ENCODE measurements around the gene ZBTB43. TPM values are rescaled to one million over a fixed set of nuclear protein-coding genes. Genes with fewer than 3 reads are reported as not detected.

The ZBTB43 gene
- total and polyA plus RNA-seq, 2 experiments from 2014 or later: 9.7 to 11.8 TPM

DNA sequence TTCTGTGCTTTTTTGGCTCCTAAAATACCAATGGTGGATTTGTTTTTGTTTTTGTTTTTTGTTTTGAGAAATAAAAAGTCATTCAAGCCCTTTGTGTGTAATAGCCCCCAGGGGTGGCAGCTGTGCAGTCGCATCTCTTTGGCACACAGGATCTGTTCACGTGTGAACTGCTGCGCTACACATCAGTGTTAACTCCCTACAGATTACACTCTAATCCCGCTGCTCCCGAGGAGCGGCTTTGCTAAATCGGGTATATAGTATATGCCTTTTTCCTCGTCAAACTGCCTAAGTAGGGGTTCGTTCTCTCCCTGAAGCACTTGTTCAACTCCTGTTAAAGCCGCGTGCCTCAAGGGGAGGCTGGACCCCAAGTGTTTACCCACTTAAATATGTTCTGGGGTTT, 77.9 kb downstream of the ZBTB43 start:
- Mint-ChIP-seq H3K36me3 (ENCODE audit: low read depth) (peaks cover 26% of the 10 kb centered on the region), H3K4me1 (peaks cover 24% of the 10 kb centered on the region), H3K9me3 (no peaks in the 10 kb centered on the region), H3K4me3 (no peak overlapping the region), H3K27me3 (ENCODE audit: insufficient read depth, low read depth, poor library complexity) (peaks cover 5% of the 10 kb centered on the region), H3K27ac (no peak overlapping the region)
- Histone ChIP-seq H3F3A (replicated peaks; ENCODE audit: low read depth) (no peaks in the 10 kb centered on the region; the same call in 1 of the 2 replicates), H3K27me3 (ENCODE audit: insufficient read depth) (no peaks in the 10 kb centered on the region), H3K27ac (ENCODE audit: low read depth) (peak overlapping the region; percentile 52; the same call in 1 of the 2 replicates), H3K4me3 (no peak overlapping the region), H4K20me1 (replicated peaks; ENCODE audit: insufficient read depth) (peaks cover 19% of the 10 kb centered on the region), H3K9me2 (ENCODE audit: insufficient read depth) (no peaks in the 10 kb centered on the region), H3K4me2 (no peak overlapping the region), H3K79me2 (replicated peaks; ENCODE audit: insufficient read depth) (peaks cover 32% of the 10 kb centered on the region), H3K4me1 (ENCODE audit: insufficient read depth) (peaks cover 11% of the 10 kb centered on the region; the same call in 1 of the 2 replicates), H3K36me3 (ENCODE audit: insufficient read depth) (no peaks in the 10 kb centered on the region), H2AFZ (no peak overlapping the region)
- ATAC-seq: no peak
- TF ChIP-seq EZH2phosphoT487 (IDR thresholded peaks at IDR 0.05; ENCODE audit: unreplicated experiment) (no peak), ZNF331 (CRISPR knock-in tag; IDR thresholded peaks at IDR 0.05; ENCODE audit: low read depth) (no peak), POLR2AphosphoS5 (IDR thresholded peaks at IDR 0.05; ENCODE audit: low read depth) (no peak), JUNB (IDR thresholded peaks at IDR 0.05; ENCODE audit: unreplicated experiment) (no peak), CREB1 (CRISPR knock-in tag; IDR thresholded peaks at IDR 0.05; ENCODE audit: low read depth) (no peak), NANOG (IDR thresholded peaks at IDR 0.05; ENCODE audit: borderline replicate concordance) (no peak), STAT1 (IDR thresholded peaks at IDR 0.05; ENCODE audit: unreplicated experiment) (no peak), EZH2 (IDR thresholded peaks at IDR 0.05; ENCODE audit: low read depth, unreplicated experiment) (no peak), ZNF114 (CRISPR knock-in tag; IDR thresholded peaks at IDR 0.05) (no peak), REST (IDR thresholded peaks at IDR 0.05; ENCODE audit: unreplicated experiment) (no peak)
- TF ChIP-seq, protein P1, sequence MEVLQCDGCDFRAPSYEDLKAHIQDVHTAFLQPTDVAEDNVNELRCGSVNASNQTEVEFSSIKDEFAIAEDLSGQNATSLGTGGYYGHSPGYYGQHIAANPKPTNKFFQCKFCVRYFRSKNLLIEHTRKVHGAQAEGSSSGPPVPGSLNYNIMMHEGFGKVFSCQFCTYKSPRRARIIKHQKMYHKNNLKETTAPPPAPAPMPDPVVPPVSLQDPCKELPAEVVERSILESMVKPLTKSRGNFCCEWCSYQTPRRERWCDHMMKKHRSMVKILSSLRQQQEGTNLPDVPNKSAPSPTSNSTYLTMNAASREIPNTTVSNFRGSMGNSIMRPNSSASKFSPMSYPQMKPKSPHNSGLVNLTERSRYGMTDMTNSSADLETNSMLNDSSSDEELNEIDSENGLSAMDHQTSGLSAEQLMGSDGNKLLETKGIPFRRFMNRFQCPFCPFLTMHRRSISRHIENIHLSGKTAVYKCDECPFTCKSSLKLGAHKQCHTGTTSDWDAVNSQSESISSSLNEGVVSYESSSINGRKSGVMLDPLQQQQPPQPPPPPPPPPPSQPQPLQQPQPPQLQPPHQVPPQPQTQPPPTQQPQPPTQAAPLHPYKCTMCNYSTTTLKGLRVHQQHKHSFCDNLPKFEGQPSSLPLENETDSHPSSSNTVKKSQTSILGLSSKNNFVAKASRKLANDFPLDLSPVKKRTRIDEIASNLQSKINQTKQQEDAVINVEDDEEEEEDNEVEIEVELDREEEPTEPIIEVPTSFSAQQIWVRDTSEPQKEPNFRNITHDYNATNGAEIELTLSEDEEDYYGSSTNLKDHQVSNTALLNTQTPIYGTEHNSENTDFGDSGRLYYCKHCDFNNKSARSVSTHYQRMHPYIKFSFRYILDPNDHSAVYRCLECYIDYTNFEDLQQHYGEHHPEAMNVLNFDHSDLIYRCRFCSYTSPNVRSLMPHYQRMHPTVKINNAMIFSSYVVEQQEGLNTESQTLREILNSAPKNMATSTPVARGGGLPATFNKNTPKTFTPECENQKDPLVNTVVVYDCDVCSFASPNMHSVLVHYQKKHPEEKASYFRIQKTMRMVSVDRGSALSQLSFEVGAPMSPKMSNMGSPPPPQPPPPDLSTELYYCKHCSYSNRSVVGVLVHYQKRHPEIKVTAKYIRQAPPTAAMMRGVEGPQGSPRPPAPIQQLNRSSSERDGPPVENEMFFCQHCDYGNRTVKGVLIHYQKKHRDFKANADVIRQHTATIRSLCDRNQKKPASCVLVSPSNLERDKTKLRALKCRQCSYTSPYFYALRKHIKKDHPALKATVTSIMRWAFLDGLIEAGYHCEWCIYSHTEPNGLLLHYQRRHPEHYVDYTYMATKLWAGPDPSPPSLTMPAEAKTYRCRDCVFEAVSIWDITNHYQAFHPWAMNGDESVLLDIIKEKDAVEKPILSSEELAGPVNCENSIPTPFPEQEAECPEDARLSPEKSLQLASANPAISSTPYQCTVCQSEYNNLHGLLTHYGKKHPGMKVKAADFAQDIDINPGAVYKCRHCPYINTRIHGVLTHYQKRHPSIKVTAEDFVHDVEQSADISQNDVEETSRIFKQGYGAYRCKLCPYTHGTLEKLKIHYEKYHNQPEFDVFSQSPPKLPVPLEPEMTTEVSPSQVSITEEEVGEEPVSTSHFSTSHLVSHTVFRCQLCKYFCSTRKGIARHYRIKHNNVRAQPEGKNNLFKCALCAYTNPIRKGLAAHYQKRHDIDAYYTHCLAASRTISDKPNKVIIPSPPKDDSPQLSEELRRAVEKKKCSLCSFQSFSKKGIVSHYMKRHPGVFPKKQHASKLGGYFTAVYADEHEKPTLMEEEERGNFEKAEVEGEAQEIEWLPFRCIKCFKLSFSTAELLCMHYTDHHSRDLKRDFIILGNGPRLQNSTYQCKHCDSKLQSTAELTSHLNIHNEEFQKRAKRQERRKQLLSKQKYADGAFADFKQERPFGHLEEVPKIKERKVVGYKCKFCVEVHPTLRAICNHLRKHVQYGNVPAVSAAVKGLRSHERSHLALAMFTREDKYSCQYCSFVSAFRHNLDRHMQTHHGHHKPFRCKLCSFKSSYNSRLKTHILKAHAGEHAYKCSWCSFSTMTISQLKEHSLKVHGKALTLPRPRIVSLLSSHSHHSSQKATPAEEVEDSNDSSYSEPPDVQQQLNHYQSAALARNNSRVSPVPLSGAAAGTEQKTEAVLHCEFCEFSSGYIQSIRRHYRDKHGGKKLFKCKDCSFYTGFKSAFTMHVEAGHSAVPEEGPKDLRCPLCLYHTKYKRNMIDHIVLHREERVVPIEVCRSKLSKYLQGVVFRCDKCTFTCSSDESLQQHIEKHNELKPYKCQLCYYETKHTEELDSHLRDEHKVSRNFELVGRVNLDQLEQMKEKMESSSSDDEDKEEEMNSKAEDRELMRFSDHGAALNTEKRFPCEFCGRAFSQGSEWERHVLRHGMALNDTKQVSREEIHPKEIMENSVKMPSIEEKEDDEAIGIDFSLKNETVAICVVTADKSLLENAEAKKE (CRISPR knock-in tag; IDR thresholded peaks at IDR 0.05): no peak
- TF ChIP-seq, protein P2, sequence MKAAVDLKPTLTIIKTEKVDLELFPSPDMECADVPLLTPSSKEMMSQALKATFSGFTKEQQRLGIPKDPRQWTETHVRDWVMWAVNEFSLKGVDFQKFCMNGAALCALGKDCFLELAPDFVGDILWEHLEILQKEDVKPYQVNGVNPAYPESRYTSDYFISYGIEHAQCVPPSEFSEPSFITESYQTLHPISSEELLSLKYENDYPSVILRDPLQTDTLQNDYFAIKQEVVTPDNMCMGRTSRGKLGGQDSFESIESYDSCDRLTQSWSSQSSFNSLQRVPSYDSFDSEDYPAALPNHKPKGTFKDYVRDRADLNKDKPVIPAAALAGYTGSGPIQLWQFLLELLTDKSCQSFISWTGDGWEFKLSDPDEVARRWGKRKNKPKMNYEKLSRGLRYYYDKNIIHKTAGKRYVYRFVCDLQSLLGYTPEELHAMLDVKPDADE (IDR thresholded peaks at IDR 0.05): no peak
- TF ChIP-seq, protein P3, sequence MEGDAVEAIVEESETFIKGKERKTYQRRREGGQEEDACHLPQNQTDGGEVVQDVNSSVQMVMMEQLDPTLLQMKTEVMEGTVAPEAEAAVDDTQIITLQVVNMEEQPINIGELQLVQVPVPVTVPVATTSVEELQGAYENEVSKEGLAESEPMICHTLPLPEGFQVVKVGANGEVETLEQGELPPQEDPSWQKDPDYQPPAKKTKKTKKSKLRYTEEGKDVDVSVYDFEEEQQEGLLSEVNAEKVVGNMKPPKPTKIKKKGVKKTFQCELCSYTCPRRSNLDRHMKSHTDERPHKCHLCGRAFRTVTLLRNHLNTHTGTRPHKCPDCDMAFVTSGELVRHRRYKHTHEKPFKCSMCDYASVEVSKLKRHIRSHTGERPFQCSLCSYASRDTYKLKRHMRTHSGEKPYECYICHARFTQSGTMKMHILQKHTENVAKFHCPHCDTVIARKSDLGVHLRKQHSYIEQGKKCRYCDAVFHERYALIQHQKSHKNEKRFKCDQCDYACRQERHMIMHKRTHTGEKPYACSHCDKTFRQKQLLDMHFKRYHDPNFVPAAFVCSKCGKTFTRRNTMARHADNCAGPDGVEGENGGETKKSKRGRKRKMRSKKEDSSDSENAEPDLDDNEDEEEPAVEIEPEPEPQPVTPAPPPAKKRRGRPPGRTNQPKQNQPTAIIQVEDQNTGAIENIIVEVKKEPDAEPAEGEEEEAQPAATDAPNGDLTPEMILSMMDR (conservative IDR thresholded peaks at IDR 0.05; ENCODE audit: low read depth in 2 of 2): no peak
- no peak for DNase-seq (ENCODE audit: low spot score)

All from GM23338 (cell line).